ENCODE data around the gene MST1R. TPM values are rescaled to one million over a fixed set of nuclear protein-coding genes. Genes with fewer than 3 reads are reported as not detected.
A peak's percentile ranks its signal among the peaks of the same experiment; 100 is the strongest.

Gene MST1R
- total and polyA plus RNA-seq, 9 of the 15 experiments (the other 6 are each of a cell fraction or from before 2014, with no cell fraction given) = 1.3 to 10.0 (median 3.8) TPM

GRCh38 chr3:49899815-49900214, 3.9 kb downstream of the MST1R start:
- peaks cover 9 to 41% of the 10 kb centered on the region in 2 experiments; a peak in 4 of 5 replicates for H3K4me1 ChIP-seq (replicated peaks in 1 of 2; ENCODE audit: control insufficient read depth in 2 of 2, insufficient read depth in 2 of 2, low read length in 2 of 2)
- no peaks in the 10 kb centered on the region for H3K27me3 ChIP-seq (ENCODE audit: control insufficient read depth in 2 of 2, insufficient read depth in 2 of 2, low read length in 2 of 2)
- no peak overlapping the region for H3K4me3 ChIP-seq
- intact Hi-C loops (cut with micrococcal nuclease) = loop anchor here (10.0 kb wide), 1 partner anchor 345 kb away; the partner anchor contains the start of gene BSN
- DNase-seq (ENCODE audit: extremely low read depth in 1 of 4, low spot score in 3 of 4) (peak in 3 of 4 experiments; percentile 27 to 62 (median 40)), ATAC-seq (peak; percentile 36), FAIRE-seq (no peak)
- POLR2A ChIA-PET = interaction anchor here (0.6 to 1.3 kb wide), 4 partner anchors 9 to 304 kb away, joined by 3 to 4 read pairs (median 4); no protein-coding TSS in a partner anchor
- H3K79me2 ChIP-seq (ENCODE audit: control insufficient read depth, insufficient read depth, low read length) = peaks cover 16% of the 10 kb centered on the region
- no TSS peak for BruUV-seq (replicated peaks)
- 0 out of 4 replicates have a peak overlapping the region, but pooled peaks of 1 of the 2 experiments have one; percentile 48 for H3K9ac ChIP-seq (ENCODE audit: insufficient read depth in 1 of 2, low read depth in 2 of 2, low read length in 2 of 2)
- peaks cover 4% of the 10 kb centered on the region; the same call in 1 of the 3 replicates for H3K36me3 ChIP-seq (ENCODE audit: control insufficient read depth, insufficient read depth, low read length)
- H3K4me2 ChIP-seq (ENCODE audit: insufficient read depth, low read length) = no peak overlapping the region; the same call in 1 of the 2 replicates
- H3K9me1 ChIP-seq (ENCODE audit: control insufficient read depth, insufficient read depth, low read length) = no peaks in the 10 kb centered on the region
- CTCF ChIA-PET (ENCODE audit: low intra/inter-chr PET ratio) = no interaction called here
- in situ Hi-C loops (cut with MboI) = no loop called here
- H3K9me3 ChIP-seq (replicated peaks; ENCODE audit: control insufficient read depth, insufficient read depth, low read depth, low read length) = no peaks in the 10 kb centered on the region
- no peaks in the 10 kb centered on the region for H4K20me1 ChIP-seq (replicated peaks; ENCODE audit: control insufficient read depth, insufficient read depth, low read length)
- H2AFZ ChIP-seq (ENCODE audit: low read depth, low read length) = no peak overlapping the region
- no peak overlapping the region for H3K27ac ChIP-seq (ENCODE audit: extremely low read depth, low read depth, low read length)
- WGBS (ENCODE audit: insufficient coverage, low coverage, missing lambda C conversion rate) = 47% methylated on average over 4 of the region's 5 CpGs
- no peak for TF ChIP-seq ZBTB49 (CRISPR knock-in tag; IDR thresholded peaks at IDR 0.05; ENCODE audit: borderline replicate concordance)
- no peak for TF ChIP-seq NR2C2 (CRISPR knock-in tag; IDR thresholded peaks at IDR 0.05)
- no peak for TF ChIP-seq NR2C2 (tag; IDR thresholded peaks at IDR 0.05)
- no peak for TF ChIP-seq ILF3 (IDR thresholded peaks at IDR 0.05; ENCODE audit: borderline replicate concordance)
- TF ChIP-seq REST (IDR thresholded peaks at IDR 0.05; ENCODE audit: borderline replicate concordance) = peak; percentile 36; the same call in 1 of the 2 replicates
- no peak for TF ChIP-seq REST (CRISPR knock-in tag; IDR thresholded peaks at IDR 0.05; ENCODE audit: low read depth)
- peak; percentile 58 to 63 (median 58) for TF ChIP-seq CTCF (IDR thresholded peaks at IDR 0.05 in 2 of 3, conservative IDR thresholded peaks at IDR 0.05 in 1 of 3; ENCODE audit: insufficient read depth in 2 of 3, low read depth in 1 of 3, low read length in 3 of 3)
- TF ChIP-seq USF2 (CRISPR knock-in tag; IDR thresholded peaks at IDR 0.05) = no peak
